ENCODE data around the gene SNTG2.
A peak's percentile ranks its signal among the peaks of the same experiment; 100 is the strongest.
"Not testable (repeated sequence)": the region's sequence is repeated elsewhere in the genome, so short reads cannot be mapped to it uniquely, and the experiment has no call there.

SNTG2 gene

GRCh38 chr2:950080-950966, at the start of gene SNTG2:
Gene SNTG2 (plus strand): TSS chr2:950849. CDS start chr2:950997, 148 bp downstream.
- no peak for DNase-seq (ENCODE audit: low spot score)

DNA sequence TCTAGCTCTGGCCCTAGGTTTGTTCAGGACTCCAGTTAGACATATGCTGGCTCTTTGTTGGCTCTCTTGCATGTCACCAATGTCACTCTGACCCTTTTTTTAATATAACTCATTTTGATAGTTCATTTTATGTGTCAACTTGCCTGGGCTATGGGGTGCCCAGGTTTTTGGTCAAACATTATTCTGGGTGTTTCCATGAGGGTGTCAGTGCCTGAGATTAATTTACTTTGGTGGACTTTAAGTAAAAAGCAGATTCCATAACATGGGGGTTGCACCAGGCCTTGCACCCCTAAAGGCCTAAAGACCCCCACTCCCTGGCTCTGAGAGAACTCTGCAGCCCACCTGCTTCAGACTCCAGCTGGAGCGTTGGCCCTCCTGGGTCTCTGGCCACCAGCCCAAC, 48.1 kb upstream of the SNTG2 start:
- no peak for DNase-seq (ENCODE audit: low spot score)

- DNase-seq (ENCODE audit: low spot score) = no peak
These were observed 47.3 kb upstream of the SNTG2 start for GRCh38 chr2:903223-903900.

GRCh38 chr2:904246-905024, 46.2 kb upstream of the SNTG2 start:
- DNase-seq (ENCODE audit: low spot score) = no peak

GRCh38 chr2:905091-905832, 45.4 kb upstream of the SNTG2 start:
- no peak for DNase-seq (ENCODE audit: low spot score)

DNA sequence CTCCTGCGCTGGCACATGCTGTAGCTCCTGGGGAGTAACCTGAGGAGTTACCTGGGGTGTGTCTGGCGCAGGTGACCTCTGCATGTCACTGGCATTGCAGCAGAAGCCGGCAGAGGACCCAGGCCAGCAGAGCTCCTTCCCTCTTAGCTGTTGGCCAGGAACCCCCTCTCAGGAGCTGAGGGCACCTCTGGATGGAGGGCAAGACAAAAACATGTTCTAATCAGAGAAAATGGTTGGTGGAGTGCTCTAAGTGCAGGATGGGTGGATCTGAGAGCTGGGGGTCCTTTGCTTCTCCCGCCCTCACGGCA, 44.9 kb upstream of the SNTG2 start:
- DNase-seq (ENCODE audit: low spot score) = no peak

DNA sequence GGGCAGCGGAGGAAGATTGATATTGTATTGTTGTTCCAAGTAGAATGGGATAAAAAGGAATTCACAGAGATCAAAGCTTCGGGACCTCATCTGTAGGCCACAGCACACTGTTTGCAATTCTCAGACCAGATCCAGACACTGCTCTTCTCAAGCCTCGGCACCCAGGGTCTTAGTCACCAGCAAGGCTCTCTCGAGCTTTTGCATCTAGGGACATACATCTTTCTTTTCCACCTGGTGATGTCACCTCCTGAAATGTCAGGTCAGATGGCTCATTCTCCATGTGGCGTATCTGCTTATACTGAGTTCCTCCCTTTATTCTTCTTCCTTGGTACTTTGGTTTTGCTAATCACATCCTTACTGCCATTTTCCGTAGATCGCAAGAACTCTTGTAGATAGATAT, 42.9 kb upstream of the SNTG2 start:
- DNase-seq (ENCODE audit: low spot score) = no peak

- no peak for DNase-seq (ENCODE audit: low spot score)
These were observed 42.1 kb upstream of the SNTG2 start for GRCh38 chr2:908568-908967.

DNA sequence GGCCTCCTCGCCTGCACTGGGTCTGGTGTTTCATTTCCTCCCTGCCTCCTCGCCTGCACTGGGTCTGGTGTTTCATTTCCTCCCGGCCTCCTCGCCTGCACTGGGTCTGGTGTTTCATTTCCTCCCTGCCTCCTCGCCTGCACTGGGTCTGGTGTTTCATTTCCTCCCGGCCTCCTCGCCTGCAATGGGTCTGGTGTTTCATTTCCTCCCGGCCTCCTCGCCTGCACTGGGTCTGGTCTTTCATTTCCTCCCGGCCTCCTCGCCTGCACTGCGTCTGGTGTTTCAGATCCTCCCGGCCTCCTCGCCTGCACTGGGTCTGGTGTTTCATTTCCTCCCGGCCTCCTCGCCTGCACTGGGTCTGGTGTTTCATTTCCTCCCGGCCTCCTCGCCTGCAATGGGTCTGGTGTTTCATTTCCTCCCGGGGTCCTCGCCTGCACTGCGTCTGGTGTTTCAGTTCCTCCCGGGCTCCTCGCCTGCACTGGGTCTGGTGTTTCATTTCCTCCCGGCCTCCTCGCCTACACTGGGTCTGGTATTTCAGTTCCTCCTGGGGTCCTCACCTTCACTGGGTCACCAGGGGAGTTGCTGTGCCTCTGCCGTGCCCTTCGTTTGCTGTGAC, 40.8 kb upstream of the SNTG2 start:
- not testable (repeated sequence) for DNase-seq (ENCODE audit: low spot score)

GRCh38 chr2:910698-911097, 40.0 kb upstream of the SNTG2 start:
- no peak for DNase-seq (ENCODE audit: low spot score)

DNA sequence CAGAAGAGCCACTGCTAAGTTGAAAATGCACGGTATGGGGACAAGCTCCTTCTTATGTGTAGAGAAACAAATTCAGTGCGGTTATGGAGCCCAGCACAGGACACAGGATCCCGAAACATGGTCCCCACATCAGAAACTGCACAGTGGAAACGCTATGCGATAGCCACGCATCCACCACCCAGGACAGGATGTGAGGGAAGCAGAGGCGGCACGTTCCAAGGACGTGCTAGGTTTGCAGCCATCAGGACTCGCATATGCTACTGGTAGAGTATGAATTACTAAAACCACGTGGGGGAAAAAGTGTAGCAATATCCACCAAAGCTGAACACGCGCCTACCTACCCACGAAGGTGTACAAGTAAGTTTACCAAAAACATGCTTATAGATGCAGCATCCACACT, 34.7 kb upstream of the SNTG2 start:
- no peak for DNase-seq (ENCODE audit: low spot score)

DNA sequence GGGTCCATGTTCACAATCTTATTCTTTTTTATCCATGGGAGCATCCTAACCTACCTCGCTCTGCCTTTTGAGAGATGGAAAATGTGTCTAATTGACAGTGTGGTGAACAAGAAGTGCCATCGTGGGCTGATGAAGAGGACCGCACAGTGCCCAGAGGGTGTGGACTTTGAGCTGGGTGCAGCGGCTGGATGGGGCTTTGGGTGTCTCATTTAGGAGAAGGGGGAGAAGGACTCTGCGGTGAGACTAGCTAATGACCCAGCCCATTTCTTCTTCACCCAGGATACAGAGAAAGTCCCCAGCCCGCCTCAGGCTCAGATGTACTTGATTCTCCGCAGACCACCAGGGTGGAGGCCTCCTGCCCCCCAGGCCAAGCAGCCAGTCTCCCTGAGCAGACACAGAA, 33.7 kb upstream of the SNTG2 start:
- no peak for DNase-seq (ENCODE audit: low spot score)

GRCh38 chr2:919672-920071, 31.0 kb upstream of the SNTG2 start:
- DNase-seq (ENCODE audit: low spot score) = no peak

- no peak for DNase-seq (ENCODE audit: low spot score)
These were observed 30.1 kb upstream of the SNTG2 start for GRCh38 chr2:920573-920972.

DNA sequence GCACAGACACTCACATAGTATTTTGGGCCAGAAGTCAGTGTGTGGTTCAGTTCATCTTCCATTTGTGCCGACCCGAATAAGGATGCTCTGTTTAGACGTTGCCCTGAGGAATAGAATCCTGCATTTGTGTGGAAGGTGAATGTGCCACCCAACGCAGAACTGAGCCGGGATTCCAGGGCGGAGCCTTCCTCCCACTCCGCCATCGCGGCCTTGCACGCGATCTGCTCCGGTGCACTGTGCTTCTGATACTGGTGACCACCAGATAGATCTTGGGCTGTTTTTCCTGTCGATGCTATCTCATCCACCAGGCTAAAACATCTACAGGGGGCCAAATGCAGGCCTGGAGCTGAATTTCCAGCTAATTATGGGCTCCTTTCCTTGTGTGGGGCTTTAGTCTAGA, 29.6 kb upstream of the SNTG2 start:
- DNase-seq (ENCODE audit: low spot score) = no peak

- DNase-seq (ENCODE audit: low spot score) = peak; percentile 61
These were observed 28.5 kb upstream of the SNTG2 start for GRCh38 chr2:922185-922584.

- no peak for DNase-seq (ENCODE audit: low spot score)
These were observed 26.6 kb upstream of the SNTG2 start for GRCh38 chr2:923832-924601.

DNA sequence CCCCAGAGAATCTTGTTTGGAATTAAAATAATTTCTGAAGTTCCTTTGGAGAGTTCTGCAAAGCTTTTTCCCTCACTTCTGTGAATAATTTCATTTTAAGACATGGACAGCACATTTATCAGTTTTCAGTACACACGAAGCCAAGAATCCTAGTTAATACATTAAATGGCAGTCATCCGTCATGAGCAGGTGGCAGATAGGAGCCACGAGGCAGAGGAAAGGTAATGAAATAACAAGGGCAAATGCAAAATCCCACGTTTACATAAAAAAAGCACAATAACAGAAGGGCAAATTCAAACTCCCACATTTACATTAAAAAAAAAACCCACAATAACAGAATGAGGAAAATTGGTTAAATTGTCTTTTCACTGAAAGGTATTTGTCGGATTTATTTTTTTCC, 25.9 kb upstream of the SNTG2 start:
- no peak for DNase-seq (ENCODE audit: low spot score)

DNA sequence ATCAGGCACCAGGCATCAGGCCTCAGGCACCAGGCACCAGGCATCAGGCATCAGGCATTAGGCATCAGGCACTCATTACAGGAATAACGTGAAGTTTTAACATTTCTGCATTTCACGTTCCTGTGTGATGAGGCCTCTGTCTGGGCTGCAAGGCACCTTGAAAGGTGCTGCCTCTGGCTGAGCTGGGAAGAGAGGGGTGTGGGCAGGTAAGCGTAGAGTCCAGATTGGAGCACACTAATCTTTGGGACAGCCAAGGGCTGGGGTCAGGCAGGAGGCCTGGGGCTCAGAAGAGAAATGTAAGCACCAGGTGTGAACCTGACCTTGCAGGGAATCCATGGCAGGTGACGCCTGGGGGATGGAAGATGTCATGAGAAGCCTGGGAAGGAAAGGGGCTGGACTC, 25.3 kb upstream of the SNTG2 start:
- DNase-seq (ENCODE audit: low spot score) = peak; percentile 28

GRCh38 chr2:925711-926110, 24.9 kb upstream of the SNTG2 start:
- DNase-seq (ENCODE audit: low spot score) = peak; percentile 44

- peak; percentile 53 for DNase-seq (ENCODE audit: low spot score)
These were observed 24.3 kb upstream of the SNTG2 start for GRCh38 chr2:926259-926793.
